ENCODE measurements around the gene MBOAT1. TPM values are rescaled to one million over a fixed set of nuclear protein-coding genes. Genes with fewer than 3 reads are reported as not detected.
"Not testable (repeated sequence)": the region's sequence is repeated elsewhere in the genome, so short reads cannot be mapped to it uniquely, and the experiment has no call there.

Gene MBOAT1
- total and polyA plus RNA-seq, 8 donors: 2.7 to 21.3 (median 4.6) TPM

DNA sequence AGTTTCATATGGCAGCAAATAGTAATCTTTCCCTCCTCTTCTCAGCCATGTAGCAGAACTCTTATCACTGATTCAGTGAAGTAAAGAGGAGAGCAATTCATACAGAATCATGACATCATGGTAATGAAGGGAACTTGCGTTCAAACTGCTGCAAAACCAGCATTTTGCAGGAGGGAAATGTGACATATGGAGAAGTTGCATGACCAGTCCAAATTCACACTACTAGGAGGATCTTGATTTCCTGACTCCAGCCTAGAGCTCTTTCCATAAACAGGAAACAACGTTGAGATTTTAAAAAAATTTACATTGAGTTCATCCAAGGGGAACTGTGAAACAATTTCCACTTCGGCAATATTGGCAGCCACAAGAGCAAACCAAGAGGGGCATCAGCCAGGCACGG is 63.8 kb downstream of the MBOAT1 start:
- Histone ChIP-seq H3K4me3 (no peak overlapping the region), H3K27me3 (no peaks in the 10 kb centered on the region), H3K36me3 (no peaks in the 10 kb centered on the region), H3K27ac (peak overlapping the region in 1 of 4 donors; percentile 4), H3K9me3 (no peaks in the 10 kb centered on the region), H3K4me1 (no peaks in the 10 kb centered on the region)
- no peak for FAIRE-seq
- intact Hi-C loops (cut with DNase I): no loop called here
- no peak for DNase-seq
- TF ChIP-seq, protein P1, sequence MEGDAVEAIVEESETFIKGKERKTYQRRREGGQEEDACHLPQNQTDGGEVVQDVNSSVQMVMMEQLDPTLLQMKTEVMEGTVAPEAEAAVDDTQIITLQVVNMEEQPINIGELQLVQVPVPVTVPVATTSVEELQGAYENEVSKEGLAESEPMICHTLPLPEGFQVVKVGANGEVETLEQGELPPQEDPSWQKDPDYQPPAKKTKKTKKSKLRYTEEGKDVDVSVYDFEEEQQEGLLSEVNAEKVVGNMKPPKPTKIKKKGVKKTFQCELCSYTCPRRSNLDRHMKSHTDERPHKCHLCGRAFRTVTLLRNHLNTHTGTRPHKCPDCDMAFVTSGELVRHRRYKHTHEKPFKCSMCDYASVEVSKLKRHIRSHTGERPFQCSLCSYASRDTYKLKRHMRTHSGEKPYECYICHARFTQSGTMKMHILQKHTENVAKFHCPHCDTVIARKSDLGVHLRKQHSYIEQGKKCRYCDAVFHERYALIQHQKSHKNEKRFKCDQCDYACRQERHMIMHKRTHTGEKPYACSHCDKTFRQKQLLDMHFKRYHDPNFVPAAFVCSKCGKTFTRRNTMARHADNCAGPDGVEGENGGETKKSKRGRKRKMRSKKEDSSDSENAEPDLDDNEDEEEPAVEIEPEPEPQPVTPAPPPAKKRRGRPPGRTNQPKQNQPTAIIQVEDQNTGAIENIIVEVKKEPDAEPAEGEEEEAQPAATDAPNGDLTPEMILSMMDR (IDR thresholded peaks at IDR 0.05): no peak
- 87 to 88% methylated on average over 4 of the region's 4 CpGs for WGBS, 2 donors
- ATAC-seq: peak in 2 of 4 donors; percentile 21 to 55

GRCh38 chr6:20147469-20147868 is 64.8 kb downstream of the MBOAT1 start:
- Histone ChIP-seq H3K4me1 (no peaks in the 10 kb centered on the region), H3K27ac (no peak overlapping the region), H3K27me3 (no peaks in the 10 kb centered on the region), H3K4me3 (no peak overlapping the region), H3K36me3 (no peaks in the 10 kb centered on the region), H3K9me3 (no peaks in the 10 kb centered on the region)
- WGBS, 2 donors: 92 to 96% methylated on average over 4 of the region's 4 CpGs
- DNase-seq (no peak), ATAC-seq (no peak), FAIRE-seq (no peak)
- TF ChIP-seq, protein P1 (IDR thresholded peaks at IDR 0.05): no peak
- intact Hi-C loops (cut with DNase I): no loop called here

GRCh38 chr6:20146831-20147230 is 65.4 kb downstream of the MBOAT1 start:
- H3K36me3 ChIP-seq; H3K27ac ChIP-seq; H3K4me3 ChIP-seq; intact Hi-C loops (cut with DNase I); DNase-seq; H3K4me1 ChIP-seq; ATAC-seq; FAIRE-seq; H3K27me3 ChIP-seq; H3K9me3 ChIP-seq: not testable (repeated sequence)
- 90 to 92% methylated on average over 6 of the region's 6 CpGs for WGBS, 2 donors

- Histone ChIP-seq H3K36me3 (no peaks in the 10 kb centered on the region), H3K4me3 (no peak overlapping the region), H3K4me1 (no peaks in the 10 kb centered on the region), H3K27me3 (no peaks in the 10 kb centered on the region), H3K27ac (no peak overlapping the region), H3K9me3 (no peaks in the 10 kb centered on the region)
- intact Hi-C loops (cut with DNase I): no loop called here
- no peak for DNase-seq
- ATAC-seq: no peak
- WGBS, 2 donors: 92 to 97% methylated on average over 2 of the region's 2 CpGs
- no peak for FAIRE-seq
- TF ChIP-seq, protein P1 (IDR thresholded peaks at IDR 0.05): no peak
Measured at GRCh38 chr6:20146291-20146690, 66.0 kb downstream of the MBOAT1 start.

GRCh38 chr6:20142866-20143265 is 69.4 kb downstream of the MBOAT1 start:
- H3K27me3 ChIP-seq: no peaks in the 10 kb centered on the region
- no peak for ATAC-seq
- FAIRE-seq: no peak
- no peaks in the 10 kb centered on the region for H3K4me1 ChIP-seq
- 97 to 98% methylated on average over 4 of the region's 4 CpGs for WGBS, 2 donors
- H3K36me3 ChIP-seq: no peaks in the 10 kb centered on the region
- TF ChIP-seq, protein P1 (IDR thresholded peaks at IDR 0.05): no peak
- H3K4me3 ChIP-seq: no peak overlapping the region
- intact Hi-C loops (cut with DNase I): no loop called here
- no peaks in the 10 kb centered on the region for H3K9me3 ChIP-seq
- no peak overlapping the region for H3K27ac ChIP-seq
- DNase-seq: no peak
